Activated CD8-positive, alpha-beta T cell treated with anti-CD3 and anti-CD28 coated beads for 36 hours (primary cell): ENCODE measurements around the gene NKX2-4. TPM values are rescaled to one million over a fixed set of nuclear protein-coding genes. Genes with fewer than 3 reads are reported as not detected.

Experiments
- ATAC-seq: fragments of 200-7000 bp; cut with Tn5 transposase; one replicate; pipeline ENCODE4 v1.10.0; 2021; ENCODE audit warnings: mild to moderate bottlenecking, moderate library complexity
- CTCF ChIA-PET: fragments of 350-600 bp; sonication (Branson Sonifier 250); formaldehyde crosslinking; loops from one replicate; lab custom pipeline; 2021; ENCODE audit warnings: antibody characterized with exemption; lab: Charles Lee
- POLR2A ChIA-PET: fragments of 350-600 bp; sonication (Branson Sonifier 250); formaldehyde crosslinking; loops from one replicate; lab custom pipeline; 2021; ENCODE audit warnings: antibody characterized with exemption; lab: Charles Lee
- DNase-seq: peaks from one replicate; pipeline ENCODE4 v3.0.0-alpha.2; 2020
- H3K27ac Mint-ChIP-seq: one replicate; pipeline ENCODE4 v1.8.0; 2021; ENCODE audit warnings: mild to moderate bottlenecking, mixed read lengths
- H3K27me3 Mint-ChIP-seq: one replicate; pipeline ENCODE4 v1.8.0; 2021; ENCODE audit warnings: mixed read lengths
- H3K36me3 Mint-ChIP-seq: one replicate; pipeline ENCODE4 v1.8.0; 2021; ENCODE audit warnings: low read depth, mixed read lengths
- H3K4me1 Mint-ChIP-seq: one replicate; pipeline ENCODE4 v1.8.0; 2021; ENCODE audit warnings: low read depth, mixed read lengths
- H3K4me3 Mint-ChIP-seq: one replicate; pipeline ENCODE4 v1.8.0; 2021; ENCODE audit warnings: mild to moderate bottlenecking, moderate library complexity, mixed read lengths
- H3K9me3 Mint-ChIP-seq: one replicate; pipeline ENCODE4 v1.8.0; 2021; ENCODE audit warnings: mixed read lengths
- intact Hi-C: fragments of 100-400 bp; cut with micrococcal nuclease; formaldehyde crosslinking; loops from one replicate; pipeline ENCODE4 v1.10.0; 2022
- total RNA-seq, 2 experiments: library from RNA; stranded (reverse); gene quantifications; one replicate each; pipeline ENCODE4 v1.2.3, GENCODE V29; 2021
- TF ChIP-seq, protein P1 (sequence below): fragments of 200-600 bp; IDR thresholded peaks from one replicate; pipeline ENCODE4 v1.8.0; 2022; ENCODE audit warnings: antibody characterized with exemption, mild to moderate bottlenecking

Gene NKX2-4
- not detected for total RNA-seq

GRCh38 chr20:21397341-21398108 lies at the start of gene NKX2-4:
TSS of gene NKX2-4 (minus strand) at chr20:21397526. CDS start at chr20:21397399, 127 bp downstream.
- peaks cover 69% of the 10 kb centered on the region for H3K27me3 Mint-ChIP-seq
- intact Hi-C loops: loop anchor here (5.0 kb wide), 1 partner anchor 110 kb away; no protein-coding TSS in a partner anchor
- no peak within 1 kb of the TSS for H3K27ac Mint-ChIP-seq
- TF ChIP-seq, protein P1, sequence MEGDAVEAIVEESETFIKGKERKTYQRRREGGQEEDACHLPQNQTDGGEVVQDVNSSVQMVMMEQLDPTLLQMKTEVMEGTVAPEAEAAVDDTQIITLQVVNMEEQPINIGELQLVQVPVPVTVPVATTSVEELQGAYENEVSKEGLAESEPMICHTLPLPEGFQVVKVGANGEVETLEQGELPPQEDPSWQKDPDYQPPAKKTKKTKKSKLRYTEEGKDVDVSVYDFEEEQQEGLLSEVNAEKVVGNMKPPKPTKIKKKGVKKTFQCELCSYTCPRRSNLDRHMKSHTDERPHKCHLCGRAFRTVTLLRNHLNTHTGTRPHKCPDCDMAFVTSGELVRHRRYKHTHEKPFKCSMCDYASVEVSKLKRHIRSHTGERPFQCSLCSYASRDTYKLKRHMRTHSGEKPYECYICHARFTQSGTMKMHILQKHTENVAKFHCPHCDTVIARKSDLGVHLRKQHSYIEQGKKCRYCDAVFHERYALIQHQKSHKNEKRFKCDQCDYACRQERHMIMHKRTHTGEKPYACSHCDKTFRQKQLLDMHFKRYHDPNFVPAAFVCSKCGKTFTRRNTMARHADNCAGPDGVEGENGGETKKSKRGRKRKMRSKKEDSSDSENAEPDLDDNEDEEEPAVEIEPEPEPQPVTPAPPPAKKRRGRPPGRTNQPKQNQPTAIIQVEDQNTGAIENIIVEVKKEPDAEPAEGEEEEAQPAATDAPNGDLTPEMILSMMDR: no peak
- no peak for ATAC-seq
- ChIA-PET CTCF (no interaction called here), POLR2A (no interaction called here)
- H3K4me1 Mint-ChIP-seq: peaks cover 11% of the 10 kb centered on the region
- H3K9me3 Mint-ChIP-seq: peaks cover 6% of the 10 kb centered on the region
- peaks cover 7% of the 10 kb centered on the region for H3K36me3 Mint-ChIP-seq
- DNase-seq: no peak
- H3K4me3 Mint-ChIP-seq: peak within 1 kb of the TSS; percentile 33

GRCh38 chr20:21437816-21438215 lies 40.5 kb upstream of the NKX2-4 start:
- intact Hi-C loops: no loop called here
- H3K27me3 Mint-ChIP-seq: peaks cover 26% of the 10 kb centered on the region
- DNase-seq (no peak), ATAC-seq (no peak)
- H3K36me3 Mint-ChIP-seq: no peaks in the 10 kb centered on the region
- no peak overlapping the region for H3K27ac Mint-ChIP-seq
- ChIA-PET CTCF (interaction anchor here (1.1 kb wide), 1 partner anchor 202 kb away, joined by 3 read pairs; no protein-coding TSS in a partner anchor), POLR2A (no interaction called here)
- no peak overlapping the region for H3K4me3 Mint-ChIP-seq
- no peaks in the 10 kb centered on the region for H3K9me3 Mint-ChIP-seq
- TF ChIP-seq, protein P1: no peak
- no peaks in the 10 kb centered on the region for H3K4me1 Mint-ChIP-seq

GRCh38 chr20:21437248-21437647 lies 39.9 kb upstream of the NKX2-4 start:
- ChIA-PET CTCF (interaction anchor here (1.1 kb wide), 1 partner anchor 201 kb away, joined by 3 read pairs; no protein-coding TSS in a partner anchor), POLR2A (no interaction called here)
- H3K27ac Mint-ChIP-seq: no peak overlapping the region
- H3K9me3 Mint-ChIP-seq: no peaks in the 10 kb centered on the region
- ATAC-seq (no peak), DNase-seq (no peak)
- no peaks in the 10 kb centered on the region for H3K4me1 Mint-ChIP-seq
- intact Hi-C loops: no loop called here
- TF ChIP-seq, protein P1: no peak
- H3K27me3 Mint-ChIP-seq: peaks cover 25% of the 10 kb centered on the region
- H3K36me3 Mint-ChIP-seq: no peaks in the 10 kb centered on the region
- no peak overlapping the region for H3K4me3 Mint-ChIP-seq

- Mint-ChIP-seq H3K36me3 (no peaks in the 10 kb centered on the region), H3K4me3 (no peak overlapping the region), H3K9me3 (no peaks in the 10 kb centered on the region), H3K4me1 (no peaks in the 10 kb centered on the region), H3K27ac (no peak overlapping the region), H3K27me3 (peaks cover 21% of the 10 kb centered on the region)
- ChIA-PET CTCF (no interaction called here), POLR2A (no interaction called here)
- intact Hi-C loops: no loop called here
- ATAC-seq: no peak
- DNase-seq: no peak
- TF ChIP-seq, protein P1: no peak
Measured at GRCh38 chr20:21436205-21436604, 38.9 kb upstream of the NKX2-4 start.

DNA sequence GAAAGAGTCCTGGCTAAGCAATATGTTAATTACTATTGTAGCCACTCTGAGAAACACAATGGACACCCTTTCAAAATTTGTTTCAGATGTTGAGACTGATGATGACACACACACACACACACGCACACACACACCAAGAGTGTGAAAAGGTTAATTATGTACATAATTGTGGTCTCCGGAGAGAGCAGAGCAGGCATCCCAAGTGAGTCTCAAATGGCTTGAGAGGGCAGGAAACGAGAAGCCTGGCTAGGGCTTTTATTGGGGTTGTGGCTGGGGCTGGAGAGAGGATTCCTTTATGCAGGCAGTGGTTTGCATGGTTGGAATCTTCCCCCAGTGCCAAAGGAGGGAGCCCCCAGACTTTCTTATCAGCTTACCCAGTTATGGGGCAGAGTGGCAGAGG lies 38.2 kb upstream of the NKX2-4 start:
- TF ChIP-seq, protein P1: no peak
- Mint-ChIP-seq H3K4me3 (no peak overlapping the region), H3K36me3 (no peaks in the 10 kb centered on the region), H3K9me3 (no peaks in the 10 kb centered on the region), H3K27me3 (peaks cover 19% of the 10 kb centered on the region), H3K27ac (no peak overlapping the region), H3K4me1 (no peaks in the 10 kb centered on the region)
- DNase-seq: no peak
- ChIA-PET CTCF (no interaction called here), POLR2A (no interaction called here)
- intact Hi-C loops: no loop called here
- ATAC-seq: no peak
